ENCODE results near the gene PEX5L. TPM values are rescaled to one million over a fixed set of nuclear protein-coding genes. Genes with fewer than 3 reads are reported as not detected.

Gene PEX5L
- total and polyA plus RNA-seq, 2 experiments from 2014 or later: 6.3 to 7.0 TPM

GRCh38 chr3:179885950-179886349 is 150.8 kb downstream of the PEX5L start:
- Mint-ChIP-seq H3K27ac (peak overlapping the region; percentile 57), H3K27me3 (ENCODE audit: insufficient read depth, low read depth, poor library complexity) (peaks cover 2% of the 10 kb centered on the region), H3K4me1 (peaks cover 53% of the 10 kb centered on the region), H3K9me3 (no peaks in the 10 kb centered on the region), H3K36me3 (ENCODE audit: low read depth) (no peaks in the 10 kb centered on the region), H3K4me3 (no peak overlapping the region)
- no peak overlapping the region for H3K4me2 ChIP-seq
- TF ChIP-seq EZH2 (IDR thresholded peaks at IDR 0.05; ENCODE audit: low read depth, unreplicated experiment) (no peak), ZNF331 (CRISPR knock-in tag; IDR thresholded peaks at IDR 0.05; ENCODE audit: low read depth) (no peak), ZNF462 (CRISPR knock-in tag; IDR thresholded peaks at IDR 0.05) (no peak), JUNB (IDR thresholded peaks at IDR 0.05; ENCODE audit: unreplicated experiment) (no peak), CREB1 (CRISPR knock-in tag; IDR thresholded peaks at IDR 0.05; ENCODE audit: low read depth) (no peak), REST (IDR thresholded peaks at IDR 0.05; ENCODE audit: unreplicated experiment) (no peak), NANOG (IDR thresholded peaks at IDR 0.05; ENCODE audit: borderline replicate concordance) (no peak)
- H3K9me2 ChIP-seq (ENCODE audit: insufficient read depth): no peaks in the 10 kb centered on the region
- no peak for ATAC-seq
- H4K20me1 ChIP-seq (replicated peaks; ENCODE audit: insufficient read depth): no peaks in the 10 kb centered on the region
- H3K27me3 ChIP-seq (ENCODE audit: insufficient read depth): no peaks in the 10 kb centered on the region
- no peak for DNase-seq (ENCODE audit: low spot score)
- H3K27ac ChIP-seq (ENCODE audit: low read depth): no peak overlapping the region
- H3K4me1 ChIP-seq (ENCODE audit: insufficient read depth): peaks cover 25% of the 10 kb centered on the region
- no peak overlapping the region for H3K4me3 ChIP-seq
- H3K36me3 ChIP-seq (ENCODE audit: insufficient read depth): no peaks in the 10 kb centered on the region
- no peaks in the 10 kb centered on the region for H3F3A ChIP-seq (replicated peaks; ENCODE audit: low read depth)
- H2AFZ ChIP-seq: no peak overlapping the region
- H3K79me2 ChIP-seq (replicated peaks; ENCODE audit: insufficient read depth): no peaks in the 10 kb centered on the region
